Measurements from ENCODE around the gene TNFSF10.
A peak's percentile ranks its signal among the peaks of the same experiment; 100 is the strongest.
"Not testable (repeated sequence)": the region's sequence is repeated elsewhere in the genome, so short reads cannot be mapped to it uniquely, and the experiment has no call there.

Gene TNFSF10

DNA sequence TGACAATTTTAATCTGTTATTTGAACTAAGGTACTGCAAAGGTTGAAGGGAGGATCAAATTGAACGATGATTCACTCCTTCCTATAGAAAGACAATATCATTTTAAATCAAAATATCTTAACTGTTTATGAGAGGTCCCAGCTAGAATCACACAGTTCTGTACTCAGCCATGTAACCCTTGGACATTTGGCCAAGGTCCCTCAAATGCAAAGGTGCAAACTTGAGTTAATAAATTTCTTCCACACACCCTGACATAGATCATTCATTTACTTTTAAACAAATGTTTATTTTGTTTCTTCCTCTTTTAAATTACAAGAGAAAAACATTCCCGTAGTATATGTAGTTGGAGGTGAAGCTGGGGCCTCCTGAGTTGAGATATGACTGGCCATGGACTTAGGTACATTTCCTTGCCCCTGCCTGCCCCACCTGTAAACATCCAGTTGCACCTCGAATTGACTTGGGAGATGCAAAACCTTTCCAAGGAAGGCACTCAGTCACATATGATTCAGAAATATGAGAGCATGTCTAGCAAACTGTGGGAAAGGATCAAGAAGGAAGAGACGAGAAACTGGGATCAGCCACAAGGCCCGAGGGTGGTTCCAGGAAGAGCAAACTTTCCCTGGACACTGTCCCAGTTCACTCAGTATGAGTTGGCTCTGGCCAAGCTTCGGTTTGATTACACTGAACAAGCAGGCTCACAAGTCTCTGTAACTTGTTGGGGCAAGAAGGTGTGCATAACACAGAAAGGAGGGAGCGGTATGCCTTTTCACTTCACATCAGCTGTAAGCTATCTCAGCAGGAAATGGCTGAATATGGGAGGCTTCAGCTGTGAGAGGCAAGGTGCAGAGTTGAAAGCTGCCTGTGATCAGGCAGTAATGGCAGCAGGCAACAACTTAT, 6.7 kb downstream of the TNFSF10 start:
- Mint-ChIP-seq H3K27me3 (no peaks in the 10 kb centered on the region), H3K36me3 (ENCODE audit: low read depth) (peaks cover 67% of the 10 kb centered on the region), H3K27ac (peak overlapping the region; percentile 95), H3K4me3 (peak overlapping the region; percentile 74), H3K4me1 (peaks cover 97% of the 10 kb centered on the region), H3K9me3 (no peaks in the 10 kb centered on the region)
- DNase-seq (no peak), ATAC-seq (peak; percentile 4)

DNA sequence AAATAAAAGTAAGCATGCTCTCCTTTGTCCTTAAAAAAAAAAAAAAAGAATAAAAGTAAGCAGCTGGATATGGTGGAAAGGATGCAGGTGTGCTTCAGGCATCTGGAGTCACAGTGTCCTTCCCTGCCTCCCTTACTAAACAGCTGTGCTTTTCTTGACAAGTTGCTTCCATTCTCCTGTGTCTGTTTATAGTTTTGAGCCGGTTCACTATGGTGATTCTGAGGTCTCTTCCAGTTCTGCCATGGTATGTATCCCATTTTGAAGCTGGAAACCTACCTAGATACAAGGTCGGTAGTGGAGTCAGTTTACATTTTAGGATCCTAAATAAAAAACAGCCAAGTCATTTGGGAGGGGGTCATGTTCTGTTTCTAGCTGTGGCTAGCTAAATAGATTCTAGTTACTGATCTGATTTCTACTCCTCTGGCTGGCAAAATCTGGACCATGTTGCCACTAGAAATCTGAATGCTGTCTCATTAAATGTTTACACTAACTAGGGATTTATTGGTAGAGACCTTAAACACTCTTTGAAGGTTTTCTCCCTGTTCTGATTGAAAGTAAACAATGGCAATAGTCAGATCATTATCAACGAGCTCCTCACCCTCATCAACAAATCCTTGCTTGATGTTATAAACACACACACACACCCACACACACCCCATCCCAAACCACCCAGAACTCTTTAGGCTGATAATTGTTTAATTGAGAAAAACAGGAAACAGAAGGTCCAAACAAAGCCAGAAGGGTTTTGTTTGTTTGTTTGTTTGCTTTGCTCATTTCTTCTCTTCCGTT, 7.9 kb downstream of the TNFSF10 start:
- H3K4me1 Mint-ChIP-seq = peaks cover 96% of the 10 kb centered on the region
- peaks cover 70% of the 10 kb centered on the region for H3K36me3 Mint-ChIP-seq (ENCODE audit: low read depth)
- no peaks in the 10 kb centered on the region for H3K9me3 Mint-ChIP-seq
- no peaks in the 10 kb centered on the region for H3K27me3 Mint-ChIP-seq
- ATAC-seq = no peak
- H3K27ac Mint-ChIP-seq = peak overlapping the region; percentile 83
- peak overlapping the region; percentile 57 for H3K4me3 Mint-ChIP-seq
- no peak for DNase-seq

DNA sequence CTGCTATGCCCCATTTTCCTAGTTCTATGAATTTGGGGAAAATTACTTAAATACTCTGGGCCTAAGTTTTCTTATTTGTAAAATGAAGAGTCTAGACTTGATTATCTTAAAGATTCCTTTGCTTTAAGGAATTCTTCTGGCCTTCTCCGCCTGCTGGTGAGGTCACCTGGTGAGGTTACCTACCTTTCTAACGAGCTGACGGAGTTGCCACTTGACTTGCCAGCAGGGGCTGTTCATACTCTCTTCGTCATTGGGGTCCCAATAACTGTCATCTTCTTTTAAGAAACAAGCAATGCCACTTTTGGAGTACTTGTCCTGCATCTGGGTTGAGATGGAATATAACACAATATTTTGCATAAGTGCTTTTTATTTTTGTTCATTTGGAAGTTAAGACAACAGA, 8.6 kb downstream of the TNFSF10 start:
- ATAC-seq (no peak), DNase-seq (no peak)
- Mint-ChIP-seq H3K27ac (no peak overlapping the region), H3K27me3 (no peaks in the 10 kb centered on the region), H3K4me3 (no peak overlapping the region), H3K36me3 (ENCODE audit: low read depth) (peaks cover 71% of the 10 kb centered on the region), H3K9me3 (no peaks in the 10 kb centered on the region), H3K4me1 (peaks cover 93% of the 10 kb centered on the region)

DNA sequence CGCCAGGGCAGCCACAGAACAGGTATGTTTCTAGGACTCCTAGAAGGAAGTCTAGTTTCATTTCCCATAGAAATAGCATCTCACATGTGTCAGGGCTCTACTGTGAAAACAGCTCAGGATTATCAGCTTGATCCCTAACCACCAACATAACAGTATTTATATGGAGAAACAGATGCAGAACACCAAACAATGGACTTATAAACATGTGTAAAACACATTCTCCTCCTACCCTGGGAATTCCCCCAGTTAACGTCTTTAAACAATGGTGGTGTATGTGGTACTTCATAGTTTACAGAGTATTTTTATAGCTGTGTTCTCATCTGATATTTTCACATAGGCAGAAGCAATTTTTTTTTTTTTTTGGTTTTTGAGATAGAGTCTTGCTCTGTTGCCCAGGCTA, 9.7 kb downstream of the TNFSF10 start:
- Mint-ChIP-seq H3K36me3 (ENCODE audit: low read depth) (peaks cover 80% of the 10 kb centered on the region), H3K9me3 (no peaks in the 10 kb centered on the region), H3K27me3 (no peaks in the 10 kb centered on the region), H3K4me1 (peaks cover 86% of the 10 kb centered on the region), H3K27ac (peak overlapping the region; percentile 78), H3K4me3 (peak overlapping the region; percentile 43)
- DNase-seq (no peak), ATAC-seq (no peak)

DNA sequence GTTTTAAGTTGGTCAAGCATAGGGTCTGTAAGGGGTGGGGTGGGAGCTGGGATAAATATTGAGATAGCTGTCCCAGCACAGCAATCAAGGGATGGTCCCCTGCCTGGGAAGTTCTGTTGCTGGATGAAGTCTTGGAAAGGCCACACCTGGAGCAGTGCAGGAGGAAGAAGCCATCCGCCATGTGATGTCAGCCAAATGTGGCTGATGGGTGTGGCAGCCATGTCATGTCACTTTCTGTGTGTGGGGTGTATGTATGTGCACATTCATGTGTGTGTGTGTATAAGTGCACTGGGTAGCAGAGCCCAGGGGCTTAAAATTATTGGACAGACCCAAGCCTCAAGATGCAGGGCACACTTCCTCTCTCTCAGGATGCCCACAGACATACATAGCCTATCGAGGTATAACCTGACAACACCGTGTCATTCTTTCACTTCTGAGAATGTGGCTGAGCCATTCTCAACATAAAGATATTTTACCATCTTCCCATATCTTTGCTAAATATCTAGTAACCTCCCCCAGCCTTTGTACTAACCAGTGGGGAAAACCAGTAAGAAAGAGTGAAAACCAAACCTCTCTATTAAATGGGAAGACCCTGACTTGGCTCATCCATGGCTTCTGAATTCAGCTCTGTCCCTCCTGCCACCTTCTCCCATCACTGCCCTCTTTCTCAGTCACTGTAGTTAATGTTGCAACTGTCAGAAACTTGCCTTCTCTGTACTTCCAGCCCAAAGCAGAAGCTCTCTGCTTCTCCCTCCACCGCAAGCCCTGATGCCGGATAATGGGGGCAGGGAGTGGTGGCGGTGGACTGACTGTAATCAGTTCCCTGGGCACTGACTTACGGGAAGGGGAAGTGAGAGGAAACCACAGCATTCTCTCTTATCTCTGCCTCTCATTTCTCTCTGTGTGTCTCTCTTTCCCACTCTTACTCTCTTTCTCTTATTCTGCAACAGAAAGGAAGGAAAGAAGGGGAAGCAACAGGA, 11.2 kb downstream of the TNFSF10 start:
- Mint-ChIP-seq H3K9me3 (no peaks in the 10 kb centered on the region), H3K4me1 (peaks cover 76% of the 10 kb centered on the region), H3K4me3 (peak overlapping the region; percentile 73), H3K27me3 (no peaks in the 10 kb centered on the region), H3K36me3 (ENCODE audit: low read depth) (peaks cover 90% of the 10 kb centered on the region), H3K27ac (peak overlapping the region; percentile 93)
- DNase-seq (peak; percentile 71), ATAC-seq (peak; percentile 75)

DNA sequence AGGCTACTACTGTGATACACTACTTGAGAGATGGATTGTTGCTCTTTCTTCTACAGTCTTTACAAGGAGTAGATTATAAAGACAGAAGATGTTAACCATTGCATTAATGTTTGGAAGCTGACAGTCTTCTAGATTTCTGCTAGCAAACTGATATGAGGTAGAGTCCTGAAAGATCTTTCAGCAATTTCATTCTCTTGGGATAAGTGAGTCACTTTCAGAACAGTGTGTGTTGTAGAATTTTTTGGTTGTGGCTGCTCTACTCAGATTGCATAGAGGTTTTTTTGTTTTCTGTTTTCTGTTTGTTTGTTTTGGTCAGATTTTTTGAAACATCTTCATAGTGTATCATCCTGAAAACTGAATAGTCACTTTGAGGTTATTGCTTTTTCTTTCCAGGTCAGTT, 17.1 kb downstream of the TNFSF10 start:
- no peak for ATAC-seq
- Mint-ChIP-seq H3K27ac (peak overlapping the region; percentile 16), H3K4me1 (peaks cover 30% of the 10 kb centered on the region), H3K36me3 (ENCODE audit: low read depth) (peaks cover 71% of the 10 kb centered on the region), H3K27me3 (no peaks in the 10 kb centered on the region), H3K9me3 (peaks cover 7% of the 10 kb centered on the region), H3K4me3 (no peak overlapping the region)
- no peak for DNase-seq

DNA sequence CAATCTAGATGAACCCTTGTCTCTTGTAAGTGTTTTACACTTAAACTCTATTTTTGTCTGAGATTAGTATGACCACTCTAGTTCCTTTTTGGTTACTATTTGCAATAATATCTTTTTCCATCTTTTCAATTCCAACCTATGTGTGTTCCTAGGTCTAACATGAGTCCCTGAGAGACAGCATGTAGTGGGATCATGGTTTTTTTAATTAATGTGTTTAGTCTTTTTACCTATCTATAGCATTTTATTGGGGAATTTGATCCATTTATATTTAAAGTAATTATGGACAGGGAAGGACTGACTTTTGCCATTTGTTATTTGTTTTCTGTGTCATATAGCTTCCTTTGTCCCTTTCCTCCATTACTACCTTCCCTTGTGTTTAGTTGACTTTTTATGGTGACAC, 21.7 kb downstream of the TNFSF10 start:
- Mint-ChIP-seq H3K4me3 (no peak overlapping the region), H3K4me1 (peaks cover 9% of the 10 kb centered on the region), H3K27ac (no peak overlapping the region), H3K9me3 (peaks cover 7% of the 10 kb centered on the region), H3K27me3 (no peaks in the 10 kb centered on the region), H3K36me3 (ENCODE audit: low read depth) (peaks cover 31% of the 10 kb centered on the region)
- no peak for DNase-seq
- ATAC-seq = no peak

DNA sequence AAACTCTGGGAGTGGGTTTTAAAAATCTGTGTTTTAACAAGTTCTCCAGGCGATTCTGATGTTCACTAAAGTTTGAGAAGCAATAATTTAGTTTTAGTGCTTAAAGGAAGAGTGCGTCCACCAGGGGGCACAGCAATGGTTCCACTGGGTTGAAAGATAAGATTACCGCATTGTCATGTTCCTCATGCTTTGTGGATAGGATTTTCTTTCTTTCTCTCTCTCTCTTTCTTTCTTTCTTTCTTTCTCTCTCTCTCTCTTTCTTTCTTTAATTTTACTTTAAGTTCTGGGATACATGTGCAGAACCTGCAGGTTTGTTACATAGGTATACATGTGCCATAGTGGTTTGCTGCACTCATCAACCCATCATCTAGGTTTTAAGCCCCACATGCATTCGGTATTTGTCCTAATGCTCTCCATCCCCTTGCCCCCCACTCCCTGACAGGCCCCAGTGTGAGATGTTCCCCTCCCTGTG, 33.0 kb downstream of the TNFSF10 start:
- H3K4me3 Mint-ChIP-seq = not testable (repeated sequence)

DNA sequence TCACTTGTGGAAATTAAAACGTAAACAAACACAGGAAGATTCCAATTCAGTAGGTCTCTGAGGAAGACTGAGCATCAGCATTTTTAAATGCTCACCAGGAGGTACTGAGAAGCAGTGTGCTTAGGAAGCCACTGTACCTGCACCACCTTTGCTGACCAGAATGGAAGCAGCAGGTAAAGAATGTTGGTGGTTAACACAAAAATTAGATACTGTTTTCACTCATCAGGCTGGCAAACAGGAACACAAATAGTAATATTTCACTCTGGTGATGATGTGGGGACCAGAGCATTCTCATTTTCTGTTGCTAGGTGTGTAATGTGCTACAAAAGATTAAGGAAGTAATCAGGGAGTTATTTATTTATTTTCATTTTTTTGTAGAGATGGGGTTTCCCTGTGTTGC, 45.1 kb downstream of the TNFSF10 start:
- Mint-ChIP-seq H3K36me3 (ENCODE audit: low read depth) (no peaks in the 10 kb centered on the region), H3K4me1 (peaks cover 11% of the 10 kb centered on the region), H3K27ac (no peak overlapping the region), H3K4me3 (no peak overlapping the region), H3K9me3 (no peaks in the 10 kb centered on the region), H3K27me3 (peaks cover 6% of the 10 kb centered on the region)
- DNase-seq (no peak), ATAC-seq (no peak)

More for the DNA sequence above, 33.0 kb downstream of the TNFSF10 start:
- Mint-ChIP-seq H3K4me1 (peaks cover 12% of the 10 kb centered on the region), H3K27ac (peak overlapping the region; percentile 76), H3K27me3 (peaks cover 22% of the 10 kb centered on the region)
- not testable (repeated sequence) for H3K9me3 Mint-ChIP-seq; H3K36me3 Mint-ChIP-seq (ENCODE audit: low read depth); ATAC-seq
- DNase-seq = peak; percentile 86

DNA sequence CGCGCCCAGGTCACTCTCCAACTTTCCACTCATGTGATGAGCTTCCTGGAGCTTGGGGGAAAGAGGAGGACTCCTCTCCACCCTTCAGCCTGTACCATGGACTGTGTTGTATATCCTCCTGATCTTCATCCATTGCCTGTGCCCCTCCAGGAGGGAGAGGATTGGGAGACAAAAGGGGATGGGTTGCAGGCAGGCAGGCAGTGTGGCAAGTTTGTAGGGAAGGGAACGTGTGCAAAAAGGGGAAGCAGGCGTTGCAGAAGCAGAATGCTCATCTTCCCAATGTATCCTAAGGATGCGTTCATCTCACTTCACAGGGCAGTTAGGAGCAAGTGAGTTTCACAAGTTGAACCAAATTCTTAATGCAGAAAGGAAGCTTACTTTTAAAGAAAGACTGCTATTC, 46.9 kb downstream of the TNFSF10 start:
- Mint-ChIP-seq H3K27me3 (peaks cover 5% of the 10 kb centered on the region), H3K4me3 (peak overlapping the region; percentile 24), H3K27ac (no peak overlapping the region), H3K9me3 (peaks cover 7% of the 10 kb centered on the region), H3K4me1 (peaks cover 11% of the 10 kb centered on the region), H3K36me3 (ENCODE audit: low read depth) (no peaks in the 10 kb centered on the region)
- ATAC-seq = no peak
- DNase-seq = no peak

DNA sequence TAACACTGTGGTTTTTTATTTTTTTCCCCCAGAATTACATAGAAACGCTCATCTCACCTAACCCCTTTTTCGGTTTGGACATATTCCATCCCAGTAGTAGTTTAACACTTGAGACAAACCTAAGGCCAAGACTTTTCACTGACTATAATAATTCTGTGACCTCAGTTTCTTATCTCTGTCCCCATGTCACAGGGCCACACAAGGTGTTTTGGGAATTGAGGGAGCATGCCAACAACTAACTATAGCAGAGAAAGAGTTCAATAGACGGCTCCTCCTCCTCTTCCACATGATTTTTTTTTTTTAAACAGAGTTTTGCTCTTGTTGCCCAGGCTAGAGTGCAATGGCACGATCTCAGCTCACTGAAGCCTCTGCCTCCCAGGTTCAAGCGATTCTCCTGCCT, 47.5 kb downstream of the TNFSF10 start:
- Mint-ChIP-seq H3K4me1 (peaks cover 11% of the 10 kb centered on the region), H3K9me3 (peaks cover 7% of the 10 kb centered on the region), H3K27ac (no peak overlapping the region), H3K4me3 (no peak overlapping the region), H3K36me3 (ENCODE audit: low read depth) (no peaks in the 10 kb centered on the region), H3K27me3 (peaks cover 5% of the 10 kb centered on the region)
- ATAC-seq = no peak
- no peak for DNase-seq

DNA sequence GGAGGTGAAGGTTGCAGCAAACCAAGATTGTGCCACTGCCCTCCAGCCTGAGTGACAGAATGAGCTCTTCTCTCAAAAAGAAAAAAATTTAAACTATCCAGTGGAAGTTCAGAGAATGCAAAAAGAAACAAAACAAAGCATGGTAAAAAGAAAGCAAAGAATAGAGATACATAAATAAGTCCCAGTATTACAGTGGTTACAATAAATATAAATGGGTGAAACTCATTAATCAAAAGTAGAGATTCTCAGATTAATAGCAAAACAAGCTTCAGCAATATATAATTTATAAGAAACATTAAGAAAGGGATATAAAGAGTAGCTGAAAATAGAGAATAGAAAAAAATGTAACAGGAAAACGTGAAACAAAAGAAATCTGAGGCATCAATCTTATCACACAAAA, 51.3 kb downstream of the TNFSF10 start:
- Mint-ChIP-seq H3K4me3 (no peak overlapping the region), H3K9me3 (peaks cover 7% of the 10 kb centered on the region), H3K4me1 (peaks cover 3% of the 10 kb centered on the region), H3K36me3 (ENCODE audit: low read depth) (no peaks in the 10 kb centered on the region), H3K27me3 (peaks cover 18% of the 10 kb centered on the region), H3K27ac (no peak overlapping the region)
- DNase-seq = no peak
- ATAC-seq = no peak

DNA sequence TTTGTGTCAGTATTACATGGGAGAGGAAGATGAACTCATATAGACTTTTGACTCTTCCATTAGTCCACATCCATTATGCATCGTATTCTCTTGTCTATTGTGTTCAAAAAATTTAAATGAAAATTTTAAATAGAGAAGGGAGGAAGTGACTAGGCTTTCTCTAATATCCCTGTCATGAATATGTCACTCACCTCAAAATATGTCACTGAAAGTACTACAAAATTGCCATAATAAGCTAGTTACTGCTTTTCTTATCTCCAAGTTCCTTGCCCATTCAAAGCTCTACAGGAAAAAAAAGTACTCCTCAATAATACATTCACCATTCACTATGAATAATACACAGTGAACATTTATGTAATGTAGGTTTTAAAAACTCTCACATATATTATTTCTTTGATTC, 52.6 kb downstream of the TNFSF10 start:
- no peaks in the 10 kb centered on the region for H3K36me3 Mint-ChIP-seq (ENCODE audit: low read depth)
- no peaks in the 10 kb centered on the region for H3K4me1 Mint-ChIP-seq
- peaks cover 7% of the 10 kb centered on the region for H3K9me3 Mint-ChIP-seq

More for the DNA sequence above, 52.6 kb downstream of the TNFSF10 start:
- Mint-ChIP-seq H3K27ac (no peak overlapping the region), H3K4me3 (no peak overlapping the region), H3K27me3 (peaks cover 20% of the 10 kb centered on the region)
- no peak for DNase-seq
- no peak for ATAC-seq
